OCI-LY3 (cell line): Measurements from ENCODE around the gene MARK1.

Experiments
- H2AFZ ChIP-seq: fragments of 200-600, 300-600 bp; shearing (Covaris generic); 2 replicates; pipeline ENCODE4 v1.6.0; 2014; ENCODE audit warnings: antibody characterized with exemption, low read depth, low read length
- H3K27ac ChIP-seq: fragments of 200-600, 300-600 bp; sonication (generic); 2 replicates; pipeline ENCODE4 v1.5.1; 2014; ENCODE audit warnings: mild to moderate bottlenecking, low read length, moderate library complexity, mixed read lengths
- H3K27me3 ChIP-seq: fragments of 200-600, 300-600 bp; sonication (generic); 2 replicates; pipeline ENCODE4 v1.6.1; 2014; ENCODE audit warnings: low read depth, low read length, mixed read lengths
- H3K36me3 ChIP-seq: fragments of 200-600, 300-600 bp; sonication (generic); replicated peaks from 2 replicates; pipeline ENCODE3; 2014; ENCODE audit warnings: low read depth, low read length, mixed read lengths
- H3K4me1 ChIP-seq: fragments of 300-600, 200-600 bp; sonication (generic); 2 replicates; pipeline ENCODE4 v1.6.1; 2014; ENCODE audit warnings: low read length, mixed read lengths
- H3K4me2 ChIP-seq: fragments of 200-600, 300-600 bp; sonication (generic); 2 replicates; pipeline ENCODE4 v1.6.1; 2014; ENCODE audit warnings: low read length, mixed read lengths
- H3K4me3 ChIP-seq: fragments of 300-600, 200-600 bp; sonication (generic); 2 replicates; pipeline ENCODE4 v1.5.1; 2014; ENCODE audit warnings: antibody characterized with exemption, mild to moderate bottlenecking, low read length, moderate library complexity
- H3K79me2 ChIP-seq: fragments of 300-600, 200-600 bp; shearing (Covaris generic); 2 replicates; pipeline ENCODE4 v1.6.1; 2014; ENCODE audit warnings: mild to moderate bottlenecking, low read length, mixed read lengths
- H3K9ac ChIP-seq: fragments of 300-600, 200-600 bp; shearing (Covaris generic); 2 replicates; pipeline ENCODE4 v1.6.0; 2014; ENCODE audit warnings: mild to moderate bottlenecking, low read length, moderate library complexity
- H3K9me3 ChIP-seq: fragments of 200-600, 300-600 bp; shearing (Covaris generic); 2 replicates; pipeline ENCODE4 v1.6.1; 2014; ENCODE audit warnings: low read length, mixed read lengths; ENCODE audit not compliant: insufficient read depth
- H4K20me1 ChIP-seq: fragments of 200-600, 300-600 bp; sonication (generic); 2 replicates; pipeline ENCODE4 v1.6.1; 2016; ENCODE audit warnings: low read length, mixed read lengths; ENCODE audit not compliant: insufficient read depth
- EZH2phosphoT487 ChIP-seq: fragments of 200-600 bp; shearing (Covaris generic); IDR thresholded peaks from 2 replicates; pipeline ENCODE4 v1.6.1; 2018; ENCODE audit warnings: antibody characterized with exemption, mixed run types, low read depth
- TF ChIP-seq, protein P1 (sequence below): fragments of 200-600, 300-600 bp; sonication (generic); IDR thresholded peaks from 2 replicates; pipeline ENCODE4 v1.5.1; 2014; ENCODE audit warnings: antibody characterized with exemption, low read length, low read depth

Gene MARK1

GRCh38 chr1:220527279-220527907 lies 543 bp upstream of the MARK1 start:
- Histone ChIP-seq H3K36me3 (no peaks in the 10 kb centered on the region), H3K27me3 (peaks cover 10% of the 10 kb centered on the region; the same call in 1 of the 2 replicates), H3K4me2 (peak overlapping the region; percentile 79), H3K9me3 (no peaks in the 10 kb centered on the region), H3K79me2 (peaks cover 10% of the 10 kb centered on the region), H4K20me1 (no peaks in the 10 kb centered on the region), H3K9ac (peak overlapping the region; percentile 68), H3K27ac (no peak overlapping the region), H3K4me1 (peaks cover 5% of the 10 kb centered on the region; the same call in 1 of the 2 replicates), H2AFZ (peak overlapping the region; percentile 85), H3K4me3 (peak overlapping the region; percentile 82)
- TF ChIP-seq EZH2phosphoT487, result no peak
- TF ChIP-seq, protein P1, sequence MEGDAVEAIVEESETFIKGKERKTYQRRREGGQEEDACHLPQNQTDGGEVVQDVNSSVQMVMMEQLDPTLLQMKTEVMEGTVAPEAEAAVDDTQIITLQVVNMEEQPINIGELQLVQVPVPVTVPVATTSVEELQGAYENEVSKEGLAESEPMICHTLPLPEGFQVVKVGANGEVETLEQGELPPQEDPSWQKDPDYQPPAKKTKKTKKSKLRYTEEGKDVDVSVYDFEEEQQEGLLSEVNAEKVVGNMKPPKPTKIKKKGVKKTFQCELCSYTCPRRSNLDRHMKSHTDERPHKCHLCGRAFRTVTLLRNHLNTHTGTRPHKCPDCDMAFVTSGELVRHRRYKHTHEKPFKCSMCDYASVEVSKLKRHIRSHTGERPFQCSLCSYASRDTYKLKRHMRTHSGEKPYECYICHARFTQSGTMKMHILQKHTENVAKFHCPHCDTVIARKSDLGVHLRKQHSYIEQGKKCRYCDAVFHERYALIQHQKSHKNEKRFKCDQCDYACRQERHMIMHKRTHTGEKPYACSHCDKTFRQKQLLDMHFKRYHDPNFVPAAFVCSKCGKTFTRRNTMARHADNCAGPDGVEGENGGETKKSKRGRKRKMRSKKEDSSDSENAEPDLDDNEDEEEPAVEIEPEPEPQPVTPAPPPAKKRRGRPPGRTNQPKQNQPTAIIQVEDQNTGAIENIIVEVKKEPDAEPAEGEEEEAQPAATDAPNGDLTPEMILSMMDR, result no peak

GRCh38 chr1:220528679-220529501 lies 954 bp downstream of the MARK1 start:
- Histone ChIP-seq H3K27me3 (no peaks in the 10 kb centered on the region), H3K36me3 (no peaks in the 10 kb centered on the region), H3K4me2 (peak overlapping the region; percentile 71), H2AFZ (peak overlapping the region; percentile 54; the same call in 1 of the 2 replicates), H3K9me3 (no peaks in the 10 kb centered on the region), H3K4me3 (peak overlapping the region; percentile 82), H3K79me2 (peaks cover 14% of the 10 kb centered on the region), H3K27ac (0 out of 2 replicates have a peak overlapping the region, but pooled peaks have one; percentile 3), H3K9ac (peak overlapping the region; percentile 68), H3K4me1 (peaks cover 5% of the 10 kb centered on the region; the same call in 1 of the 2 replicates), H4K20me1 (no peaks in the 10 kb centered on the region)
- no peak for TF ChIP-seq EZH2phosphoT487

DNA sequence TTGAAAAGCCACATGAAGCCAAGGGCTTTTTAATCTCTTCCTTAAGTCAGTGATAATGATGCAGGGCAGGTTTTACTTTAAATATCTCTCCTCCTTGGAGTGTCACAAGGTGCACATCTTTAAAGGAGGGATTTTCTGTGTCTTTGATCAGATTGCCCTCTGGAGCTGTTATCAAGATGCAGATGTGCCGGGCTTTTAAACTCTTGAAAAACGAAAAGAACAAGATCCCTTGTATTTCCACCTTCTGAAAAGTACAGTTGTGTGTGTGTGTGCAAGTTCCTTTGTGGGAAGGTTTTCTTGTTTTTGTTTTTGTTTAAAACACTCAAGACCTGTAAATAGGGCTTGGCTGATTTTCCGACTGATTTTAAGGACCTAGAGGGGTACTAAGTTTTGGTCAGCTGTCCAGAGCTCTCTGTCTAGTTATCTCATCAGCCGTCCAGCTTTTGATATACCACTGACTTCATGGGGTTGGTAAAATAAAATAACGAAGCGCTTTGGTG lies 1.6 kb downstream of the MARK1 start:
- Histone ChIP-seq H3K36me3 (no peaks in the 10 kb centered on the region), H2AFZ (peak overlapping the region; percentile 54; the same call in 1 of the 2 replicates), H3K27me3 (no peaks in the 10 kb centered on the region), H3K4me3 (peak overlapping the region; percentile 82), H3K27ac (no peak overlapping the region), H4K20me1 (no peaks in the 10 kb centered on the region), H3K4me1 (peaks cover 5% of the 10 kb centered on the region; the same call in 1 of the 2 replicates), H3K9ac (peak overlapping the region; percentile 68), H3K4me2 (peak overlapping the region; percentile 71), H3K79me2 (peaks cover 14% of the 10 kb centered on the region), H3K9me3 (0 out of 2 replicates have a peak, but pooled peaks cover 3% of the 10 kb centered on the region)
- TF ChIP-seq, protein P1, result no peak
- no peak for TF ChIP-seq EZH2phosphoT487

GRCh38 chr1:220533504-220534109 lies 5.7 kb downstream of the MARK1 start:
- Histone ChIP-seq H3K4me3 (no peak overlapping the region), H3K4me1 (no peaks in the 10 kb centered on the region), H3K9me3 (0 out of 2 replicates have a peak, but pooled peaks cover 3% of the 10 kb centered on the region), H3K27ac (no peak overlapping the region), H3K9ac (no peak overlapping the region), H3K27me3 (no peaks in the 10 kb centered on the region), H3K79me2 (peaks cover 14% of the 10 kb centered on the region), H2AFZ (no peak overlapping the region), H4K20me1 (no peaks in the 10 kb centered on the region), H3K36me3 (no peaks in the 10 kb centered on the region), H3K4me2 (no peak overlapping the region)
- no peak for TF ChIP-seq EZH2phosphoT487
- TF ChIP-seq, protein P1, result no peak
